ENCODE results near the gene AP2B1.
A peak's percentile ranks its signal among the peaks of the same experiment; 100 is the strongest.

Gene AP2B1

DNA sequence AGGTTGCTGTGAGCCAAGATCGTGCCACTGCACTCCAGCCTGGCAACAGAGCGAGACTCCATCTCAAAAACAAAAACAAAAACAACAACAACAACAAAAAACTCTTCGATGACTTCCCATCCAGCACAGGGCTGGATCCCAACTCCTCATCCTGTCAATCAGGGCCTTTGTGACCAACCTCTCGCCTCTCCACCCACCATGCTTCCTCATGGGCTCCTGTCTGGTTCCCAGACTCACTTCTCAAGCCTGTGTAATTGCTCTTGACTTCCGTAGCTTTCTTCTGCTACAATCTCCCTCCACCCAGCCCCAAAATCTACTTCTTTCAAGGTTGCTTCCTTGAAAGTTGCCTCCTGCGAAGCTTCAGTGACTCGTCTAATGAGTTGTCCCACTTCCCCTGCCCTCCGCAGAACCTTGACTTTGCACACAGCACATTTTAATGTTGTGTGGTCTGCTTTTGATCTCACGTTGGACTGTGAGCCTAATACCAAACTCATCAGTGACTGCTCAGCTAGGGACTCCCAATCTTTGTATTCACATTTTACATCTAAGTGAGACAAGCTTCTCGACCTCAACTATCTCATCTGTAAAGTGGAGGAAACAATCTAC is 143.4 kb downstream of the AP2B1 start:
- DNase-seq (ENCODE audit: low spot score): no peak

- peak; percentile 90 for DNase-seq (ENCODE audit: low spot score)
These were observed 144.3 kb downstream of the AP2B1 start, which contains the start of gene RASL10B for GRCh38 chr17:35731239-35731916. Gene RASL10B (plus strand): TSS chr17:35731639. CDS start chr17:35735185, 3,546 bp downstream.

DNA sequence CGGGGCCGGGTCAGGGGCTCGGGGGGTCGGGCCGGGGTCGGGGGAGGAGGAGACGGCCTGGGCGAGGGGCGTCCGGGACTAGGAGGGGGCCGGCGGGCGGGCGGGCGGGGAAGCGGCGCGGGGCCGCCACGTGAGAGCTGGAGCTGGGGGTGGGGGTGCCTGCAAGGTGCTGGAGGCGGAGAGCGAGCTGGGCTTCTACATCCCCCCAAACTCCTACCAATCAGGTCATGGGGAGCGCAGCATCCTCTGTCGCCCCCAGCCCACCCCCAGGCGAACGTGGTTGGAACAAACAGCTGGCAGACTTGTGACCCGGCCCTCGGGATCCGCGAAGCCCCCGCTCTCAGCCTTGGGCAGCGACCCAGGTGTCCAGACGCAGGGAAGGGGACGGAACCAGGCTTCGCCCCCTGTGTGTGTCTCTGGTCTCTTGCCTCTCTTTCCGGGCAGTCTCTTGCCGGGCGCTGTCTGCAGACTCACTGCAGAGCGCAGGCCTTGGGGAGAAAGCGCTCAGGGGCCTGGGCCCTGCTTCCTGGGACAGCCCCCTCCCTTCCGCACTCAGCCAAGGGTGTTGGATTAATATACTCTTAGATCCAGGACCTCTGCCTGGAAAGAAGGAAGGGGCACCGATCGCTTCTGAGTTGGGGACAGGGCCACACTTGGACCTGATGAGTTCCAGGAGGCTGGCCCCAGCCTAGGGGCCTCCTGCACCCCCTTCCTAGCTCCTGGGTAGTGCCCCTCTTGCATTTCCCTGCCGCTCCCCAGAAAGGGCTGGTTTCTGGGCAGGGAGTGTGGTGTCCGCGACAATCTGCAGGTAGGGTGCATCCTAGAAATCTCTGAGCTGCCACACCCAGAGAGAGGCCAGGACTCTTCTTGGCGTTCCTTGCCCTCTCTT is 145.0 kb downstream of the AP2B1 start:
- DNase-seq (ENCODE audit: low spot score): peak; percentile 43

- peak; percentile 7 for DNase-seq (ENCODE audit: low spot score)
These were observed 145.6 kb downstream of the AP2B1 start for GRCh38 chr17:35732806-35733136.

- DNase-seq (ENCODE audit: low spot score): peak; percentile 7
These were observed 146.2 kb downstream of the AP2B1 start for GRCh38 chr17:35733366-35733765.

- DNase-seq (ENCODE audit: low spot score): no peak
These were observed 147.3 kb downstream of the AP2B1 start for GRCh38 chr17:35734396-35734795.

GRCh38 chr17:35735036-35735805 is 148.1 kb downstream of the AP2B1 start:
- DNase-seq (ENCODE audit: low spot score): no peak

DNA sequence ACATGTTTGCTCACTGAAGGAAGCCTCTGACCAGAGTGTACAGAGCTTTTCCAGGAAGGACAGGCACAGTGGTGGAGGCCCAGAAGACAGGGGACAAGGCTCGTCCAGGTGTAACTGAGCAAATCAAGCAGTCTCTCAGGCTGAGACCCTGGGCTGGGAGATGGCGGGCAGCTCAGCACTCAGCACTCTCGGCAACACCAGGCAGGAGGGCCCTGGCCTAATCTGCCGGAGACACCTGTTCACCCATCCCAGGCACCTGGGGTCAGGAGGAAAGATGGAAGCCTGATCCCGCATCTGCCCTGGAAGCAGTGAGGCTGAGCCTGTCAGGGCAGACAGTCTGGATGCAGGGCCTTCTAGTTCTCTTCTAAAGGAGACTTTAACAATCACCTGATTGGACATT is 149.1 kb downstream of the AP2B1 start:
- no peak for DNase-seq (ENCODE audit: low spot score)

DNA sequence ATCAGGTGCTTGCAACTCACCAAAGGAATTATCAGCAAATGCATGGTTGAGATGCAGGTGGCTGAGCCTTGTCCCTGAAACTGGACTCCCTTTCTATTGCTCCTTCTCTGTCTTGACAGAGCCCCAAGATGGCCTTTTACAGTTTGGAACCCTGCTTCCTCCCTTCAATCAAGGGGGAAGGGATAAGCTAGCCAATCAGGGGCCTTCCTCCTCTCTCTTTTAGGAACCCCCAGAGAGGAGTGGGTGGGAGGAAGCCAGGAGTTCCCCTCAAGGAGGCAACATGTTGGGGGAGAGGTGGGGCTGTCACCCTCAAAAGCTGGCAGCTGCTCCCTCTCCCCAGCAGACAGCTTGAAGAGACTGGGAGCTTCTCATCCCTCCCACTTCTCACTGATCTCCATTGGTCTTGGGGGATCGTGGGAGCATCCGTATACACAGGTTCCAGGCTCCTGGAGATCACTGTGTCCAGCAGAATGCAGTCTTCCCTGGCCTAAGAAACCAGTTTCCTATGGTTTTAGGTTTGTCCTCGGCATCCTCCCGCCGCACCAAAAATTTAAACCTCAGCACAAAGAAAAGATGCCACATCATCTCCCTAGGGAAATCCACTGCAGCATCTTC is 151.5 kb downstream of the AP2B1 start:
- DNase-seq (ENCODE audit: low spot score): no peak

DNA sequence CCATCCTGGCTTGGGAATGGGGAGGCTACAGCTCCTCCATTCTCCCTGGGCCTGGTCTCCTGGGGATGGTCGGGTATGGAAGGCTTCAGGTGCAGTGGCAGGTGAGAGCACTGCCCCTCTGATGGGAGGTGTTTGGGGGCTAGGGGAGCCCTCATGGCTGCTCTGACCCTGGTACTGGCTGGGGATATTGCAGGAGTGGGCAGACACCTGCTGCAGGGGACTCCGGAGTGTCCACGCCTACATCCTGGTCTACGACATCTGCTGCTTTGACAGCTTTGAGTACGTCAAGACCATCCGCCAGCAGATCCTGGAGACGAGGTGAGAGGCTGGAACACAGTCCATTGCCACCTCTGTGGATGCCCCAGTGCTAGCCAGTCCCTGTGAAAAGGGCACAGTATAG is 153.1 kb downstream of the AP2B1 start:
- DNase-seq (ENCODE audit: low spot score): no peak

GRCh38 chr17:35740997-35741931 is 154.1 kb downstream of the AP2B1 start:
- no peak for DNase-seq (ENCODE audit: low spot score)

GRCh38 chr17:35742496-35742895 is 155.4 kb downstream of the AP2B1 start:
- DNase-seq (ENCODE audit: low spot score): no peak

DNA sequence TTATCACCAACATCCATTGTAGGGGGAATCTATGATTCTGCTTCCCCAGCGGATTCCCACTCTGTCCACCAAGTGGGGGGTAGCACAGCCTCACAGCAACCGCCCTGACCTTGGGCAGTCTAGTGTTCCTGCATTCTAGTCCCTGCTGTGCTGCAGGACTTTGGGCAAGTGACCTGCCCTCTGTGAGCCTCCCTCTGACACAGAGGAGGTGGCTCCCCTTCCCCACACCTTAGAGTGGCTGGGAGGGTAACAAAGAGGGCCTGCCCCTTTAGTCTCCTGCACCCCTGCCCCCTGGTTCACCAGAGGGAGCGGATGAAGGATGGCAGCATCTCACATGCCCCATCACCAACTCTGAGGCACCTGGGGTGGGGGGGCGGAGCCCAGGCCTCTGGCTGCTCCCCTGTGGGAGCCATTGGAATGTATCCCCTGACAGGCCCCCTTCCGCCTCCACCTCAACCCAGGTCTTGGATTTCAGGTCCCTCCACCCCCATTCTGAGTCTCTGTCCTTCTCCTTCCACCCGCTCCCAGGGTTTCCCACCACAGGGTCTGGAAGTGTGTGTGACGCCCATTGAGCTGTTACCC is 155.9 kb downstream of the AP2B1 start:
- DNase-seq (ENCODE audit: low spot score): no peak

- DNase-seq (ENCODE audit: low spot score): peak; percentile 82
These were observed 156.7 kb downstream of the AP2B1 start for GRCh38 chr17:35743626-35744328.

DNA sequence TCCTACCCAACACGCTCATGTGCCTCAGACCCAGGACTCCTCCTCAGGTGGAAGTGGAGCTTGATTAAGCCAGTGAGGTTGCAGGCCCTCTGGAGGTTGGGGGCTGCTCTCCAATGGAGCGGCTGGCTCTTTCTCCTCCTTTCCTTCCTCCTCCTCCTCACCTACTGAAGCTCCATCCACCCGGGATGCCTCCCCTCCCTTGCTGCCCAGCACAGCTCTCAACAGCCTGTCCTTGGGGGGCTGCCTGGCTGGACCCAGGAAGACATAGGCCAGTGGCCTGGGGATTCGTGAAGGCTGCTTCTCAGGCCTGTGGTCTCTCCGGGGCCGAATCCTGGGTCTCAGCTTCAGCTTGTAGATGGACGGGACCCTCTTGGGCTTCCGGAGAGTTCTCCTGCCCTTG is 157.7 kb downstream of the AP2B1 start:
- no peak for DNase-seq (ENCODE audit: low spot score)

- no peak for DNase-seq (ENCODE audit: low spot score)
These were observed 158.1 kb downstream of the AP2B1 start for GRCh38 chr17:35745246-35745645.

DNA sequence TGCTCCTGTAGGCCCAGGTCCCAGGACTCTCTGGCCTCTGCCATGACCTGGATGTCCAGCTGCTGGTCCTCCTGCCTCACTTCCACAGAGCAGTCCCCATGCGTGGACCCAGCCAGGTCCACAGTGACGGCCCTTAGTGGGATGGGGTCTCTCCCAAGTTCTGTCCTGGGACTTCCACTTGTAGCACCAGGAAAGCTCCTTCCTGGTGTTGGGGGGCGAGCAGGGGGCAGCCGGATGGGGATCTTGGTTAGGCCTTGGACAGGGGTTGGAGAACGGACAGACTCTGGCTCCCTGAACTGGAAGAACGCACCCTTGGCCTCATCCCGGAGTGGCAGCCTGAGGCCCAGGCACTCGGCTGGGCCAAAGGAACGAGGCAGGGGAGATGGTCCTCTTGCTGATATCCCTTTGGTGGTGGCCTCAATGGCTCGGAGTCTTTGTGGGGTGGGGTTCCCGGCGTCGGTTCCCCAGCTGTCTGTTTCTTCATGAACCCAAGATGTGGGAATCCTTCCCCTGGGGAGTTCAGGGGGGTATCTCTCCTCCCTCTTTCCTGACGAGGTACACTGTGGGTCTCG is 158.7 kb downstream of the AP2B1 start:
- DNase-seq (ENCODE audit: low spot score): no peak

DNA sequence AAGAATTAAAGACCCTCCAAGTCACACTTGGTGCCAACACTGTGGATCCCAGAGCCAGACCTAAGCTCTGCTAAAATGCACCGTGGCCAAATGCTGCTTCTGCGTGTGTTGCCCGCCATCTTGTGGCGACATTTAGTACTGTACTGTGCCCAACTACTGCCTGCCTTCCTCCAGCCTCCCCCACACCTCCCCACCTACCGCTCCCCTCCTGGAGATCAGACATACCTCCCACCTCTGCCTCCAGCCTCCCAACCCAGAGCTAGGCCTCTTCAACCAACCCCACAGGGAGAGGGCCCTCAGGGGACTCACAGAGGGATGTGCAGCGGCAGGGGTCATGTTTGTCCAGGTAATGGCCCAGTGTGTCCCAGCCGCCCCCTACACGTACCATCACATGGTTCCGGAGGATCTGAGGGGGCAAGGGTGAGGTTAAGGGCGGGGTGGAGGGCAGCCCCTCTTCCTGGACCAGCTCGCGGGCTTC is 160.5 kb downstream of the AP2B1 start:
- DNase-seq (ENCODE audit: low spot score): peak; percentile 88

- no peak for DNase-seq (ENCODE audit: low spot score)
These were observed 161.3 kb downstream of the AP2B1 start for GRCh38 chr17:35748341-35748841.
